ENCODE data around the gene LIN28A.

LIN28A gene

GRCh38 chr1:26388791-26389445, 21.7 kb upstream of the LIN28A start:
- no peak for DNase-seq

DNA sequence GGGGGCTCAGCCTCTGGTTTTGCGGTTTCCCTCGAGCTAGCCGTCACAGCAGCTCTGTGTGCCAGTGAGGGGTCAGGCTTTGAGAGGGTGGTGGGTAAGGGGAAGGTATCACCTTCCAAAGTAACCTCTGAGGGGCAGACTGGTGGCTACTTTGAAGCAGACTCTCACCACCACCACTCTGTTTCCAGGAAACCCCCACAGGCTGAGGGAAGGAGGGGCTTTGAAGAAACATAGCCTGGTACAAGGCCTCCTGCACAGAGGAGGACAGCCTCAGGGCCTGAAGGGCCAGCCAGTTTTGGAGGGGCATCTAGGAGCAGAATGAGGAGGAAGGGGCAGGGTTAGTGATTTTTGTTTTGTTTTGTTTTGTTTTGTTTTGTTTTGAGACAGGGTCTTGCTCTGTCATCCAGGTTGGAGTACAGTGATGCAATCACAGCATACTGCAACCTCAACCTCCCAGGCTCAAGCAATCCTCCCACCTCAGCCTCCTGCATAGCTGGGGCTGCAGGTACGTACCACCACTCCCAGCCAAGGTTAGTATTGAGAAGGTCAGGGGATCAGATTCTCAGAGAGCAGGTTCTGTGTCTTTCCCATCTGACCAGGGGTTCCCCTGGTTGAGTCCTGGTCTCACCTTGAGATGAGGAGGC, 20.9 kb upstream of the LIN28A start:
- DNase-seq, result no peak

GRCh38 chr1:26391450-26391849, 19.2 kb upstream of the LIN28A start:
- peak; percentile 28 for DNase-seq

DNA sequence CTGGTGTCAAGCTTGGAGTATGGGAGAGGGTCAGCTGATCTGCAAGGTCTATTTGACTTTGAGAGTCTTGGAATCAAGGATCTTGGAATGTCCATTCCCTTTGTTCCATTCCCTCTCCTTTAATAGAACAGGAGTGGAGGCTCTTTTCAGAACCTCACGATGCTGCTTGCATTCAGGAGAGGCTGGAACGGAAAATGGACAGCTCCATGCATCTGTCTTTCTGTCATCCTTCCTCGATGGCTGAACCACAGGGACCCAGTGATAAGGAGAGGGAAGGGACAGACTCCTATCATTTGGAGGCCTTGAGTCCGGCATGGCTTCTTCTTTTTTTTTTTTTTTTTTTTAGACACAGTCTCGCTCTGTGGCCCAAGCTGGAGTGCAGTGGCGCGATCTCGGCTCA, 14.9 kb upstream of the LIN28A start:
- DNase-seq, result no peak

- no peak for DNase-seq
Observed at GRCh38 chr1:26399034-26399433, 11.6 kb upstream of the LIN28A start.

DNA sequence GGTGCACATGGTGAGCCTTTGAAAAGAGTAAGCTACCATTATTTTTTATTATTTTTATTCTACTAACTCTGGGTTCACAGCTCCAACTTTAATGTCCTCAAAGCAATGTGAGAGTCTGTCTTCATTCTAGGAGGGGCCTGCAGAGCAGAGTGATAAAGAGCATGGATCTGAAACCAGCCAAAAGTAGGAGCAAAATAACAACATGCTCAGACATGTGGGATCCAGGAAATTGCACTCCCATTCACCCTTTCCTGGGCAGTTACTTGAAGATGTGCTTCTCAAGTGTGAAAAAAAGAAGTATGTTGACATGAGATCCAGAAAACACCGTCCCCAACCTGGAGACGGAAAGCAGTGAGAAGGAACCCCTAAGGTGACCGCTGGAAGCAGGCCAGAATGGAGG, 8.7 kb upstream of the LIN28A start:
- no peak for DNase-seq

DNA sequence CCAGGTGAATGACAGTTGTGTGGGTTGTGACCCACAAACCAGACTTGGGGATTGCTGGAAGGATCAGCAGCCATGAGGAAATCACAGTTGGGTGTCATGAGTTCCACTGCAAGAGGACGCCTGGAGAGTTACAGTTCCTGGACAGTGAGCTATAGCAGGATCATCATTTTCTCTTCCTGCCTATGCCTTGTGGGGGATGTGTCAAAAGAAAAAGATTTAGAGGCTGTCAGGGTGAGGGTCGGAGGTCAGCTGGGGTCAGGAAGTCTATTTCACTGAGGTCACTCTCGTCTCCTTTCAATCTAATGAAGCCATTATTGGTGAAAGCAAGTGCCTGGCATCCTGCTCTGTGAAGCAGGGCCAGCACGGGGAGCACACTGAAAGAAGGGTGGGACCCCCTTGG, 7.0 kb upstream of the LIN28A start:
- DNase-seq, result no peak

- no peak for DNase-seq
Observed at GRCh38 chr1:26404641-26405040, 6.0 kb upstream of the LIN28A start.

DNA sequence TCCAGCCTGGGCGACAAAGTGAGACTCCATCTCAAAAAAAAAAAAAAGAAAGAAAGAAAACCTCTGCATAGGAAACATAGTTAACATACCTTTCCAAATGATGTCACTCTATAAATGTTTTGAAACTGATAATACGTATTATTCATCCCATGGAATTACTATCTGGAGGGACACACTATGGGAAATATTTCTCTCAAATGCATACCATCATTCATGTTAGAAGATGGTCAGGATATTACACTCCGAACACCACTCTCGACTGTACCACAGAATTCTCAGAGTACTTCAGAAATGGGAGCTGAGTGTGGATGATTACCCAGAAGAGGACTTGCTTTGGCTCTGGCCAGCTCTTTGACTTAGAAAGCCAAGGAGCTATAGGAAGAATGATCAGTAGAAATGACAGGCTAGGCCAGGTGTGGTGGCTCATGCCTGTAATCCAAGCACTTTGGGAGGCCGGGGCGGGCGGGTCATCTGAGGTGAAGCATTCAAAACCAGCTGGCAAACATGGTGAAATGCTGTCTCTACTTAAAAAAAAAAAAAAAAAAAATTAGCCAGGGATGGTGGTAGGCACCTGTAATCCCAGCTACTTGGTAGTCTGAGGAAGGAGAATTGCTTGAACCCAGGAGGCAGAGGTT, 5.2 kb upstream of the LIN28A start:
- no peak for DNase-seq

GRCh38 chr1:26408604-26409003, 2.0 kb upstream of the LIN28A start:
- DNase-seq, result no peak

DNA sequence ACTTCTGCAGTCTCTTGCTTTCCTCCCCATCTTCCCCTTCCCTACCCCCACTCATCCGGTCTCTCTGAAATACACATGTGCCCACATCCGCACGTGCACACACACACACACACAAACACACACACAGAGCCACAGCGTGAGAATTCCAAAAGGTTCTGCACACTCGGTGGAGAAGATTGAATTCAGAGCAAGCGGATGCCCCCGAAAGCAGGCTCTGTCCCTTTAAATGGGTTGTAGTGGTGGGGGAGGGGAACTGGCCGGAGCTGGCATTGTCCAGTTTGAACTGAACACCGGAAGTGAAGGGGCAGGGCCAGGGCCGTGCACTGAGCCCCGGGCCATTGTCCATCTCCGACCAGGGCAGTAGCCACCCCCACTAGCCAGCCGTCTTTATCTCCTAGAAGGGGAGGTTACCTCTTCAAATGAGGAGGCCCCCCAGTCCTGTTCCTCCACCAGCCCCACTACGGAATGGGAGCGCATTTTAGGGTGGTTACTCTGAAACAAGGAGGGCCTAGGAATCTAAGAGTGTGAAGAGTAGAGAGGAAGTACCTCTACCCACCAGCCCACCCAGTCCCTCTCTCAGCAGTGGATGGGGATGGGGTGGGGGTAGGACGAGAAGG, 1.3 kb upstream of the LIN28A start:
- DNase-seq, result no peak

- DNase-seq, result no peak
Observed at GRCh38 chr1:26411624-26412074, 1.0 kb downstream of the LIN28A start.

GRCh38 chr1:26412180-26412840, 1.7 kb downstream of the LIN28A start:
- DNase-seq, result no peak

- no peak for DNase-seq
Observed at GRCh38 chr1:26413031-26413430, 2.4 kb downstream of the LIN28A start.

DNA sequence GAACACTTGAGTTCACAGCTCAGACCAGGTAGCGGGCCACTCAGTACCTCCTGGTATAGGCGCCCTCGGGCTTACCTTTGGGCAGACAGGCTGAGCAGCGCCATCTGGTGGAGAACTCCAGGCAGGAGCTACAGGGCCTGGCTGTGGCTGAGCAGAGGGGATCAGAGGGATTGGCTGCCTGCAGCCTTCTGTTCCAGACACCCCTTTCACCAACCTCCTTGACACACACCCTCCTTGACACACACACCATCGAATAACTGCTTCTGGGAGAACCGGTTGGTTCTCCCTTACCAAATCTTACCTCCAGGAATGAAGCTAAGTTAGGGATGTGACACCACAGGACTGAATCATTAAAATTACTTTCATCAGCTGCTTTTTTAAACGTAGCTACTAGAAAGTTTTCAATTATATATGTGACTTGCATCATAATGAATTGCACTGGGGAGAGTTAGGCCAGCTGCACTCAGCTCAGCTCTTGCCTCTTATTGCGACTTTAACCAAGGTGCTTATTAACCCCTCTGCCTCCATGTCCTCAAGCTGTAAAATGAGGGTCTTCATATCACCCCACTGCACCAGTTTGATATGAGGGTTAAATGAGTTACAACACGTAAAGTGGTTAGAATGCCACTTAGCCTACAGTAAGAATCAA, 6.6 kb downstream of the LIN28A start:
- DNase-seq, result peak; percentile 65

- DNase-seq, result no peak
Observed at GRCh38 chr1:26418865-26419349, 8.3 kb downstream of the LIN28A start.

DNA sequence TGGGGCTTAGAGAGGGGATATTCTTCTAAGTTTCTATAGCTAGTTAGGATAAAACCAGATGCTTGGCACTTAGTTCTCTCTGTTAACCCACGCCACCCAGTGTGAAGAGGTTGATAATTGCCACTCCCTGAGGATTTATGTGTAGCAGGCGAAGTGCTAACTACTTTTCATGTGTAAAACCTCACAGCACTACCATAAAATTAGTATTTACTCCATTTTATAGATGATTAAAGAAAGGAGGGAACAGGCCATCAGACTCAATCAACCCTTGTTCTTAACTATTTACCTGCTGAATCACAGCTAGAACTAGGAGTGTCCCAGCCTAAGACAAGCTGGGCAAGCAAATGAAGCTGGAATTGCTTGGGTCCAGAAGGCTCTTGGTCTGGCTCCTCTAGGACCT, 8.9 kb downstream of the LIN28A start:
- no peak for DNase-seq

DNA sequence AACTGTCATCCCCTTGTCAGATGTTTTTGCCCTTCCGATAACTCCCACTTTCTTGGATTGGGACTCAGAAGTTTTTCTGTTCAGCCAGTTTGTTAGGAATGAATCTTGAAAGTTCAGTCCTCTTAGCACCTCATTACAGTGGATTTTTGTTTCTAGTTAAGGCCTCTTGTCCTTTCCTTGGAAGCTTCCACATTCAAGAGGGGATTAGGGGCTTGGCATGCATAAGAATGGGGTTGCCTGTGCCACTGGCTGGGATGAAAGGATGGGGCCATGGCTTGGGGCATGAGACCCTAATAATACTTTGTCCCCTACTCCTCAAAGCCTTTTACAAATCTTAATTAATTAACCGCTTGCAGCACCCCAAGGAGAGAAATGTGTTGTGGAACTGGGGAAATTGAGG, 19.1 kb downstream of the LIN28A start:
- no peak for DNase-seq

DNA sequence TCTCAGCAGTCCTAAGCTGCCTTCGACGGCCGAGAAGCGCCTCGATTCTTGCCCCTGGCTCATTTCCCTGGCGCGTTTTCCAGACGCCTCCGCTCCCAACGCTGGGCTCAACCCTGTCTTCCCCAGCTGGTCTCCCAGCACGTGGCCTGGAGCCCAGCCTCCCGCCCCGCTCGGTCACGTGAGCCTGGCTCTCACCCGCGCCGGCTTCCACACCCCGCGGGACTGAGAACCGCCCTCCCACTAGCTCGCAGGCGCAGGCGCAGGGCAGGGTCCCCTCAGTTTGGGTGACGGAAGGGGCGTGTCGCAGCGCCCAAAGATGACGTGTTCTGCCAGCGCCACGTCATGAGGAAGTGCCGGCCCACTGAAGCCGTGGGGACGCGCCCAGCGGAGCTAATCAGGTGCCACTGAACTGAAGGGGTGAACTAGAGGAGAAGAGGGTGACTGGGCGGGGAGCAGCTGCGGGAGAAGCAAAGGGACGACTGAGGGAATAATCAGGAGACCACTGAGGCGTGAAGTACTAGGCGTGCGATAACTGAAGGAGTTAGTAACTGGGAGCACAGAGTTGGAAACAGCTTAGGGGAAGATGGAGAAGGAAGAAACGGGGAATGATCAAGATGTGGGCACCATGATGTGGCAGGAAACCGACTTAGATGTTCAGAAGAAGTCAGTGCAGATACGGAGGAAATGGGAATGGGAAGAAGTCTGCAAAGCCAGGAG, 21.5 kb downstream of the LIN28A start, which contains the start of gene DHDDS:
DHDDS (plus strand) TSS at position 343 of the 717 bp plus-strand sequence. CDS start 625 bp downstream, outside the sequence.
- DNase-seq, result peak; percentile 99

- DNase-seq, result no peak
Observed at GRCh38 chr1:26432793-26433192, 22.2 kb downstream of the LIN28A start.

GRCh38 chr1:26434161-26434752, 23.6 kb downstream of the LIN28A start:
- DNase-seq, result no peak

Data from DMS153 (cell line).